Stomach (tissue), 4 donors: ENCODE data around the gene MSI2.

Source experiments
- CTCF ChIP-seq, 7 experiments: fragments of 450-650 bp in 4 of 7; fragments of 200-600 bp in 3 of 7; sonication (generic) in 3 of 7; IDR thresholded peaks; one replicate each; pipeline ENCODE4 v1.5.1; 2016 to 2019; ENCODE audit warnings: antibody characterized with exemption in 7 of 7, control low read depth in 2 of 7, mild to moderate bottlenecking in 1 of 7
- POLR2A ChIP-seq, 4 donors: fragments of 450-650 bp; IDR thresholded peaks; one replicate each; pipeline ENCODE4 v1.6.1; 2016; ENCODE audit warnings: antibody characterized with exemption in 4 of 4, control low read depth in 2 of 4, mild to moderate bottlenecking in 1 of 4, moderate library complexity in 1 of 4
- POLR2AphosphoS5 ChIP-seq, 3 donors: sonication (generic); formaldehyde crosslinking; IDR thresholded peaks; one replicate each; pipeline ENCODE4 v1.6.1; 2016; ENCODE audit warnings: antibody characterized with exemption in 3 of 3

GRCh38 chr17:57665128-57665527 lies 408.8 kb downstream of the MSI2 start:
- no peak for TF ChIP-seq CTCF (IDR thresholded peaks at IDR 0.05)
- no peak for TF ChIP-seq POLR2AphosphoS5 (IDR thresholded peaks at IDR 0.05)
- no peak for TF ChIP-seq POLR2A (IDR thresholded peaks at IDR 0.05)
